GM12892 (cell line): ENCODE measurements around the gene MPG.

ENCODE experiments used
- POLR2AphosphoS5 ChIP-seq: IDR thresholded peaks from 2 replicates; pipeline ENCODE4 v1.6.1; 2011; ENCODE audit warnings: low read depth, low read length, control low read depth
- TAF1 ChIP-seq: IDR thresholded peaks from 2 replicates; pipeline ENCODE4 v1.6.1; 2011; ENCODE audit warnings: low read depth, mild to moderate bottlenecking, control low read depth, low read length, borderline replicate concordance

DNA sequence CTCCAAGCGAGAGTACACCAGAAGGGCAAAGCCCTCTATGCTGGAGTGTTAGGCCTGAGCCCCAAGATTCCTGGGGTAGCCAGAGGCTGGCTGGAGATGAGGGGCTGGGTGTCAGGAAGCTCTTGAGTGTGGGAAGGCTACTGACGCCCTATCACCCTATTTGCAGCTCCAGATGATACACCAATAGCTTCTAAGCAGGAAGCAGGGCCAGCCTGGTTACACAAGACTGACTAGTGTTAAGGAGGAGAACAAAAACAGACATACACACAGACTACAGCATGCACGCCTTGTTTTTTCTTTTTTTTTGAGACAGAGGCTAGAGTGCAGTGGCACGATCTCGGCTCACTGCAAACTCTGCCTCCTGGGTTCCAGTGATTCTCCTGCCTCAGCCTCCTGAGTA is 40.5 kb upstream of the MPG start:
- TF ChIP-seq POLR2AphosphoS5 = no peak
- no peak for TF ChIP-seq TAF1
